ENCODE results near the gene SLC25A24. TPM values are rescaled to one million over a fixed set of nuclear protein-coding genes. Genes with fewer than 3 reads are reported as not detected.

SLC25A24 gene
- total RNA-seq, result 29.2 and 36.6 TPM in 2 replicates

DNA sequence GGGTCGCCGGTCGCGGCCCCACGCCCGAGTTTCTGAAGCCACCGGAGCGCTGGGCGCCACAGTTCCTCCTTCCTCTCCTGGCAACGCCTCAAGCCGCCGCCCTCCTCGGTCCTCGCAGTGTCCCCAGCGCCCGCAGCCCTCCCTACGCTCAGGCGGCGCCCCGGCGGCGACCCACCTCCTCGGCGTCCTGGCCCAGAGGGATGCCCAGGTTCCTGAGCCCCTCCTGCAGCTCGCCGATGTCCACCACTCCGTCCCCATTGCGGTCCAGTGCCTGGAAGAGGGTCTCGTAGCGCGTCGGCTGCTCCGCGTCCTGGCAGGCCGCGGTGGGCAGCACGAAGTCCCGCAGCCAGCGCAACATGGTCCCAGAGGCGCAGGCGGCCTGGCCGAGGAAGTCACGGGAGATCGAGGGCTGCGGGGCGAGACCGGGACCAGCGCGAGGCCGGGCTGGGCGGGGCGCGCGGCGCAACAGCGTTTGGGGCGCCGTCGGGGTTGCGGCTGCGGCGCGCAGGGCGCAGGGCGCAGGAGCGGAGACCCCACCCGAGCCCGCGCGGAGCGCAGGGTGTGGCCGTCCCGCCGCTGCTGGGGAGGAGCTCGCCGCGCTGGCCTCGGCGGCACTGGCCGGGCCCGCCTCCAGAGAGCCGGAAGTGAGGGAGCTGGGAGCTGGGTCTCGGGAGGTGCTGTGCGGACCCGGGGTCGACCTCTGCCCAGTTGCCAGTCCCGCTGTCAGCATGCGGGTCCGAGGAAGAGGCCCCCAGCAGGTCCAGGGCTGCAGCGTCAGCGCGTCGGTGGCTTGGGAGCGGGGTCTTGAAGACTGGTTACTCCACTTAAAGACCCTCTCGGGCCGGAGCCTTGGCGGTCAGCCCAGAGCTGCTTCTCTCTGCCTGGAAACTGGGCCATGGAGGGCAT is at the start of gene SLC25A24:
Gene SLC25A24 (minus strand): TSS at position 563 of the 906 bp plus-strand sequence. CDS start 205 bp downstream, at position 358.

DNA sequence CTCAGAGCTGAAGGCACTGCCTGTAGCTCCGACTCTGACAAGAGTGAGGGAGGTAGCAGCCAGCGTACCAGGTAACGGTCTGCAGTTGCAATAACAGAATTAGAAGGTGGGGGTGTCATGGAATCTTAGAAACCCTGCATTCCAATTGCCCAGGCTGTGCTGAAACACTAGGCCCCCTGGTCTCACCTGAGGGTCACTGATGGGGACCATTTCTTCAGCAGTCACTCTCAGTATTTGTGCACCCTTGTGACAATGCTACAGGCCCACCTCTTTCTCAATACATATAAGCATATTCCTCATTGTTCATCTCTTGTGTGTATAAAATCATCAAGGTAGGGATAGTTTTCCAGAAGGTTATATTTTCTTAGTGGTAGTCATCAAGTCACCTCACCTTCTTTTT is 43.8 kb upstream of the SLC25A24 start, which contains the start of gene NBPF4:
Gene NBPF4 (minus strand): TSS at position 101 of the 400 bp plus-strand sequence. CDS start 315 bp downstream, outside the sequence.

Other genes with a start within 250 kb of the SLC25A24 start
- under 0.01 TPM in 1 of 2 replicates, not detected in the other for gene VAV3, start 235.2 kb downstream of the SLC25A24 start, total RNA-seq
- gene NBPF4, start 43.7 kb upstream of the SLC25A24 start, total RNA-seq, result not detected in 2 replicates
- gene NBPF6, start 250.0 kb upstream of the SLC25A24 start, total RNA-seq, result not detected in 2 replicates

Measured in smooth muscle cell of bladder (primary cell).